Measurements from ENCODE around the gene CDKL5.

- TF ChIP-seq CTCF (IDR thresholded peaks at IDR 0.05) (no peak), EZH2 (IDR thresholded peaks at IDR 0.05; ENCODE audit: borderline replicate concordance, insufficient read depth, low read depth, low read length, poor library complexity, severe bottlenecking) (no peak)
Observed at GRCh38 chrX:18668071-18668835, 242.8 kb downstream of the CDKL5 start.

Data from B cell (primary cell).